OCI-LY3 (cell line): ENCODE measurements around the gene STARD13.

ENCODE experiments used
- EZH2phosphoT487 ChIP-seq: fragments of 200-600 bp; shearing (Covaris generic); IDR thresholded peaks from 2 replicates; pipeline ENCODE4 v1.6.1; 2018; ENCODE audit warnings: antibody characterized with exemption, mixed run types, low read depth
- TF ChIP-seq, protein P1 (sequence below): fragments of 200-600, 300-600 bp; sonication (generic); IDR thresholded peaks from 2 replicates; pipeline ENCODE4 v1.5.1; 2014; ENCODE audit warnings: antibody characterized with exemption, low read length, low read depth

GRCh38 chr13:33110386-33110712 lies 175.2 kb downstream of the STARD13 start:
- TF ChIP-seq, protein P1, sequence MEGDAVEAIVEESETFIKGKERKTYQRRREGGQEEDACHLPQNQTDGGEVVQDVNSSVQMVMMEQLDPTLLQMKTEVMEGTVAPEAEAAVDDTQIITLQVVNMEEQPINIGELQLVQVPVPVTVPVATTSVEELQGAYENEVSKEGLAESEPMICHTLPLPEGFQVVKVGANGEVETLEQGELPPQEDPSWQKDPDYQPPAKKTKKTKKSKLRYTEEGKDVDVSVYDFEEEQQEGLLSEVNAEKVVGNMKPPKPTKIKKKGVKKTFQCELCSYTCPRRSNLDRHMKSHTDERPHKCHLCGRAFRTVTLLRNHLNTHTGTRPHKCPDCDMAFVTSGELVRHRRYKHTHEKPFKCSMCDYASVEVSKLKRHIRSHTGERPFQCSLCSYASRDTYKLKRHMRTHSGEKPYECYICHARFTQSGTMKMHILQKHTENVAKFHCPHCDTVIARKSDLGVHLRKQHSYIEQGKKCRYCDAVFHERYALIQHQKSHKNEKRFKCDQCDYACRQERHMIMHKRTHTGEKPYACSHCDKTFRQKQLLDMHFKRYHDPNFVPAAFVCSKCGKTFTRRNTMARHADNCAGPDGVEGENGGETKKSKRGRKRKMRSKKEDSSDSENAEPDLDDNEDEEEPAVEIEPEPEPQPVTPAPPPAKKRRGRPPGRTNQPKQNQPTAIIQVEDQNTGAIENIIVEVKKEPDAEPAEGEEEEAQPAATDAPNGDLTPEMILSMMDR = no peak
- no peak for TF ChIP-seq EZH2phosphoT487
